ENCODE data around the gene MYO18B. TPM values are rescaled to one million over a fixed set of nuclear protein-coding genes. Genes with fewer than 3 reads are reported as not detected.

Gene MYO18B
- total RNA-seq, 1 experiment from 2014 or later = 0.07 TPM

DNA sequence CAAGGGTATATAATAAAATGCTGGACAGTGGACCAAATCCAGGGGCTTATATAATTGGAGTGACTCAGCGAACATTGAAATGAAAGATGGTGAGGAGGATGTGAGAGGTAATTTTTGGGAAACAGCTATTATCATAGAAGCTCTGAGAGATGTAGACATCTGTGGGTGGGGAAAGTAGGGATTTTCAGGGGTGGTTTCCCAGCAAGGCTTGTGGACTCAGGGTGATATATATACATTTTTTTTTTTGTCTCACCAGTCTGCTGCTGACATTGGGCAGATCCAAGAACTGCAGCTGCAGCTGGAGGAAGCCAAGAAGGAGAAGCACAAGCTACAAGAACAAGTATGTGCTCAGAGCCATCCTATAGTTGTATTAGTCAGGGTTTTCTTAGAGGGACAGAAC lies 208.1 kb downstream of the MYO18B start:
- no peaks in the 10 kb centered on the region for H3K4me1 ChIP-seq
- H3K4me3 ChIP-seq (ENCODE audit: low read depth, low read length) = no peak overlapping the region
- Mint-ChIP-seq H3K9me3 (ENCODE audit: unreplicated experiment) (no peaks in the 10 kb centered on the region), H3K4me1 (ENCODE audit: low read depth, unreplicated experiment) (no peaks in the 10 kb centered on the region), H3K27me3 (ENCODE audit: insufficient read depth, unreplicated experiment) (peaks cover 20% of the 10 kb centered on the region), H3K36me3 (ENCODE audit: insufficient read depth, unreplicated experiment) (no peaks in the 10 kb centered on the region), H3K4me3 (ENCODE audit: unreplicated experiment) (no peak overlapping the region), H3K27ac (ENCODE audit: unreplicated experiment) (no peak overlapping the region)
- BruUV-seq (replicated peaks) = no TSS peak
- CTCF ChIA-PET = no interaction called here
- H3K9me3 ChIP-seq = no peaks in the 10 kb centered on the region
- no peaks in the 10 kb centered on the region for H3K27me3 ChIP-seq (replicated peaks; ENCODE audit: control insufficient read depth, insufficient read depth, low read length)
- TF ChIP-seq, protein P1, sequence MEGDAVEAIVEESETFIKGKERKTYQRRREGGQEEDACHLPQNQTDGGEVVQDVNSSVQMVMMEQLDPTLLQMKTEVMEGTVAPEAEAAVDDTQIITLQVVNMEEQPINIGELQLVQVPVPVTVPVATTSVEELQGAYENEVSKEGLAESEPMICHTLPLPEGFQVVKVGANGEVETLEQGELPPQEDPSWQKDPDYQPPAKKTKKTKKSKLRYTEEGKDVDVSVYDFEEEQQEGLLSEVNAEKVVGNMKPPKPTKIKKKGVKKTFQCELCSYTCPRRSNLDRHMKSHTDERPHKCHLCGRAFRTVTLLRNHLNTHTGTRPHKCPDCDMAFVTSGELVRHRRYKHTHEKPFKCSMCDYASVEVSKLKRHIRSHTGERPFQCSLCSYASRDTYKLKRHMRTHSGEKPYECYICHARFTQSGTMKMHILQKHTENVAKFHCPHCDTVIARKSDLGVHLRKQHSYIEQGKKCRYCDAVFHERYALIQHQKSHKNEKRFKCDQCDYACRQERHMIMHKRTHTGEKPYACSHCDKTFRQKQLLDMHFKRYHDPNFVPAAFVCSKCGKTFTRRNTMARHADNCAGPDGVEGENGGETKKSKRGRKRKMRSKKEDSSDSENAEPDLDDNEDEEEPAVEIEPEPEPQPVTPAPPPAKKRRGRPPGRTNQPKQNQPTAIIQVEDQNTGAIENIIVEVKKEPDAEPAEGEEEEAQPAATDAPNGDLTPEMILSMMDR (IDR thresholded peaks at IDR 0.05; ENCODE audit: insufficient read depth in 1 of 2, low read depth in 1 of 2, low read length in 1 of 2, severe bottlenecking in 1 of 2, unreplicated experiment in 1 of 2) = no peak
- no peak for DNase-seq
- POLR2A ChIA-PET = no interaction called here
- intact Hi-C loops (cut with micrococcal nuclease; ENCODE audit: unreplicated experiment) = no loop called here
- no peaks in the 10 kb centered on the region for H3K36me3 ChIP-seq (ENCODE audit: control insufficient read depth, insufficient read depth, low read length)

DNA sequence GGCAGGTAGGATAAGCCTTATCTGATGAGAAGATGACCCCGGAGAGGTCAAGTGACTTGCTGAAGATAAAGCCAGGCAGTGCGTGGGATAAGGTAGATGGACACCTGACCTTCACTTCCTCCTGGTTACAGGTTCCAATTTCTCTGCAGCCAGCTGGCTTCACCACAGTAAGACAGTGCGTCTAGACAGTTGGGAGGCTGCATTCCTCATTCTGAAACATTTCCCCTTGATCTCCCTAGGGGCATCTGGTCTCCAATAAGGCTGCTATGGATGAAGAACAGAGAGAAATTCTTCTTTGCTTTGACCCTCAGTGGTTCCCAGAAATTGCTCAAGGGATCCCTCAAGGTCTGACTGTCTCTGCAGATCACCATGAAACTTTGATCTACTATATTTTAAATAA lies 211.3 kb downstream of the MYO18B start:
- Histone ChIP-seq H3K4me3 (ENCODE audit: low read depth, low read length) (no peak overlapping the region), H3K4me1 (no peaks in the 10 kb centered on the region), H3K27me3 (replicated peaks; ENCODE audit: control insufficient read depth, insufficient read depth, low read length) (no peaks in the 10 kb centered on the region; the same call in 1 of the 2 replicates), H3K36me3 (ENCODE audit: control insufficient read depth, insufficient read depth, low read length) (no peaks in the 10 kb centered on the region), H3K9me3 (no peaks in the 10 kb centered on the region)
- no TSS peak for BruUV-seq (replicated peaks)
- Mint-ChIP-seq H3K36me3 (ENCODE audit: insufficient read depth, unreplicated experiment) (no peaks in the 10 kb centered on the region), H3K27me3 (ENCODE audit: insufficient read depth, unreplicated experiment) (peaks cover 20% of the 10 kb centered on the region), H3K9me3 (ENCODE audit: unreplicated experiment) (no peaks in the 10 kb centered on the region), H3K27ac (ENCODE audit: unreplicated experiment) (no peak overlapping the region), H3K4me3 (ENCODE audit: unreplicated experiment) (no peak overlapping the region), H3K4me1 (ENCODE audit: low read depth, unreplicated experiment) (no peaks in the 10 kb centered on the region)
- CTCF ChIA-PET = no interaction called here
- POLR2A ChIA-PET = no interaction called here
- intact Hi-C loops (cut with micrococcal nuclease; ENCODE audit: unreplicated experiment) = no loop called here
- no peak for DNase-seq
- TF ChIP-seq, protein P1 (IDR thresholded peaks at IDR 0.05; ENCODE audit: insufficient read depth in 1 of 2, low read depth in 1 of 2, low read length in 1 of 2, severe bottlenecking in 1 of 2, unreplicated experiment in 1 of 2) = no peak

DNA sequence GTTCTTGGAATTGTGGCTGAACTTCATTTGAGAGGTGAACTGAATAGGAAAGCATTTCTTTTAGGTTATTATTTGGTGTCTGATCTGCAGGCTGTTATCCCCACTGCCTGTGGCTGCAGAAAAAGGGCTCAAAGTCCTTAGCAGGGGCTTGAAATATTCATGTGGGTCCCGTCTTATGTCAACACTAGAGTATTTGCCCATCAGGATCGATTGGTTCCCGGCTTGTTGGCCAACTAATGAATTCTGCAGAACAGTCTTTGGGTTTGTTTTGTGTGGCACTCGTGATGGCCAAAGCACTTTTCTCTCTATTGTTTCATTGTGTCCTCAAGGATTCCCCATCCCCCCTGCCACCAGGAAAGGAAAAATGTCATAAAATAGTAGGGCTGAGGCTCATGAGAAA lies 211.9 kb downstream of the MYO18B start:
- Histone ChIP-seq H3K4me1 (no peaks in the 10 kb centered on the region), H3K9me3 (no peaks in the 10 kb centered on the region), H3K27me3 (replicated peaks; ENCODE audit: control insufficient read depth, insufficient read depth, low read length) (no peaks in the 10 kb centered on the region; the same call in 1 of the 2 replicates), H3K36me3 (ENCODE audit: control insufficient read depth, insufficient read depth, low read length) (no peaks in the 10 kb centered on the region), H3K4me3 (ENCODE audit: low read depth, low read length) (no peak overlapping the region)
- Mint-ChIP-seq H3K9me3 (ENCODE audit: unreplicated experiment) (no peaks in the 10 kb centered on the region), H3K27ac (ENCODE audit: unreplicated experiment) (no peak overlapping the region), H3K4me1 (ENCODE audit: low read depth, unreplicated experiment) (no peaks in the 10 kb centered on the region), H3K36me3 (ENCODE audit: insufficient read depth, unreplicated experiment) (no peaks in the 10 kb centered on the region), H3K4me3 (ENCODE audit: unreplicated experiment) (no peak overlapping the region), H3K27me3 (ENCODE audit: insufficient read depth, unreplicated experiment) (peaks cover 15% of the 10 kb centered on the region)
- ChIA-PET CTCF (no interaction called here), POLR2A (no interaction called here)
- TF ChIP-seq, protein P1 (IDR thresholded peaks at IDR 0.05; ENCODE audit: insufficient read depth in 1 of 2, low read depth in 1 of 2, low read length in 1 of 2, severe bottlenecking in 1 of 2, unreplicated experiment in 1 of 2) = no peak
- no peak for DNase-seq
- intact Hi-C loops (cut with micrococcal nuclease; ENCODE audit: unreplicated experiment) = no loop called here
- BruUV-seq (replicated peaks) = no TSS peak
